VCaP (cell line): ENCODE results near the gene FANCE.

ENCODE experiments used
- H3K27ac ChIP-seq: fragments of 450-650 bp; 2 replicates; pipeline ENCODE4 v1.5.1; 2017
- TF ChIP-seq, protein P1 (sequence below): fragments of 450-650 bp; conservative IDR thresholded peaks from 2 replicates; pipeline ENCODE4 v1.5.1; 2017; ENCODE audit warnings: mild to moderate bottlenecking, moderate library complexity

Gene FANCE

GRCh38 chr6:35505999-35506412, 53.9 kb downstream of the FANCE start:
- TF ChIP-seq, protein P1, sequence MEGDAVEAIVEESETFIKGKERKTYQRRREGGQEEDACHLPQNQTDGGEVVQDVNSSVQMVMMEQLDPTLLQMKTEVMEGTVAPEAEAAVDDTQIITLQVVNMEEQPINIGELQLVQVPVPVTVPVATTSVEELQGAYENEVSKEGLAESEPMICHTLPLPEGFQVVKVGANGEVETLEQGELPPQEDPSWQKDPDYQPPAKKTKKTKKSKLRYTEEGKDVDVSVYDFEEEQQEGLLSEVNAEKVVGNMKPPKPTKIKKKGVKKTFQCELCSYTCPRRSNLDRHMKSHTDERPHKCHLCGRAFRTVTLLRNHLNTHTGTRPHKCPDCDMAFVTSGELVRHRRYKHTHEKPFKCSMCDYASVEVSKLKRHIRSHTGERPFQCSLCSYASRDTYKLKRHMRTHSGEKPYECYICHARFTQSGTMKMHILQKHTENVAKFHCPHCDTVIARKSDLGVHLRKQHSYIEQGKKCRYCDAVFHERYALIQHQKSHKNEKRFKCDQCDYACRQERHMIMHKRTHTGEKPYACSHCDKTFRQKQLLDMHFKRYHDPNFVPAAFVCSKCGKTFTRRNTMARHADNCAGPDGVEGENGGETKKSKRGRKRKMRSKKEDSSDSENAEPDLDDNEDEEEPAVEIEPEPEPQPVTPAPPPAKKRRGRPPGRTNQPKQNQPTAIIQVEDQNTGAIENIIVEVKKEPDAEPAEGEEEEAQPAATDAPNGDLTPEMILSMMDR: no peak
- no peak overlapping the region for H3K27ac ChIP-seq

DNA sequence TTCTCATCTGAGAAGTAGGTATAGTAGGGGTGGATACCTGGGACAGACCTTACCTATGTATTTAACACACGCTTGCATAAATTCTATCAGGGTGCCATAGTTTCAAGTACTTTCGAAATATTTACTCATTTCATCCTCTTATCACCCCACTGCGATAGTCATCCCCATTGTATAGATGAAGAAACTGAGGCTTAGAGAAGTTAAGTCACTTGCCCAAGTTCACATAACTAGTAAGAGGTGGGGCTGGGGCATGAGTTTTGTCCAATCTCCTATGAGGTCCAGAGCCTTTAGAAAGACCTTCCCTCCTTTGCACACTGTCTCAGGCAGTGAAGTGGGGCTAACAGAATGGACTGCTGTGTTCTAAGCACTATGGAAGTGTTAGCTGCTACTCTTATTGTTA, 54.4 kb downstream of the FANCE start:
- TF ChIP-seq, protein P1: no peak
- no peak overlapping the region for H3K27ac ChIP-seq

- H3K27ac ChIP-seq: no peak overlapping the region
- TF ChIP-seq, protein P1: no peak
Measured at GRCh38 chr6:35507221-35507620, 55.1 kb downstream of the FANCE start.

- H3K27ac ChIP-seq: no peak overlapping the region
- TF ChIP-seq, protein P1: no peak
Measured at GRCh38 chr6:35508027-35508426, 55.9 kb downstream of the FANCE start.

- H3K27ac ChIP-seq: no peak overlapping the region
- TF ChIP-seq, protein P1: no peak
Measured at GRCh38 chr6:35508542-35508941, 56.4 kb downstream of the FANCE start.

DNA sequence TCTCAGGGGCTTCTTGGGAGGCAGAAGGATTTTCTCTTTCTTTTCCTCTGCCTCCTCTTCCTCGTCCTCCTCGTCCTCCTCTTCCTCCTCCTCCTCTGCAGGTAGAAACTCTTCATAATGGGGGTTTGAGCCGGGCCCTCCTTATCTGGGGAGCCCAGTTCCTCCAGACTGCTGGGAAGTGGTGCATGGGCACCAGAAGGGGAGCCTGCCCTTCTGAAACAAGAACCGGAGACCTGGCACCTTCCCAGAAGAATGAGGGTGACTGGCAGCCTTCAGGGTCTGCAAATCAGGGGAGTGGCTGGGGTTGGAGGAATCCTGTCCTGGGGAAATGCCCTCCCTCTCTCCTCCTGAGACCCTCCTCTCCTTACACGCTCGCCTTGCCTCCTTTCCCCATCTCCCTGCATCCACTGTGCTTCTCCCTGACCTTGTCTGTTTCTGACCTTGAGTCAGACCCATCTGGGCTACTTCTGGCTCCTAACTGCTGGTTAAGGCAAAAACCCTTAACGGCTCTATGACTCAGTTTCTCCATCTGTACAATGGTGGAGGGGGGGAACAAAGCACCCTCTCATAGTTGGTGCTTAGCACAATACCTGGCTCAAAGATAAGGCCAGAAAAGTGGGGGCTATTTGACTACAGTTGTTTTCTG, 58.9 kb downstream of the FANCE start:
- no peak overlapping the region for H3K27ac ChIP-seq
- TF ChIP-seq, protein P1: no peak

- no peak overlapping the region for H3K27ac ChIP-seq
- TF ChIP-seq, protein P1: no peak
Measured at GRCh38 chr6:35511562-35511941, 59.4 kb downstream of the FANCE start.
